H4 (cell line): ENCODE data around the gene TMEM125. TPM values are rescaled to one million over a fixed set of nuclear protein-coding genes. Genes with fewer than 3 reads are reported as not detected.

Experiments
- DNase-seq: peaks from one replicate; pipeline ENCODE4 v3.0.0-alpha.2; 2015; ENCODE audit warnings: low spot score
- total RNA-seq: library from RNA; depleted of rRNA; stranded (reverse); fragments of >200 nt; shearing (Covaris generic); gene quantifications from 2 replicates; pipeline ENCODE4 v1.2.3, GENCODE V29; 2014

The TMEM125 gene
- total RNA-seq, 1 experiment from 2014 or later, result not detected

DNA sequence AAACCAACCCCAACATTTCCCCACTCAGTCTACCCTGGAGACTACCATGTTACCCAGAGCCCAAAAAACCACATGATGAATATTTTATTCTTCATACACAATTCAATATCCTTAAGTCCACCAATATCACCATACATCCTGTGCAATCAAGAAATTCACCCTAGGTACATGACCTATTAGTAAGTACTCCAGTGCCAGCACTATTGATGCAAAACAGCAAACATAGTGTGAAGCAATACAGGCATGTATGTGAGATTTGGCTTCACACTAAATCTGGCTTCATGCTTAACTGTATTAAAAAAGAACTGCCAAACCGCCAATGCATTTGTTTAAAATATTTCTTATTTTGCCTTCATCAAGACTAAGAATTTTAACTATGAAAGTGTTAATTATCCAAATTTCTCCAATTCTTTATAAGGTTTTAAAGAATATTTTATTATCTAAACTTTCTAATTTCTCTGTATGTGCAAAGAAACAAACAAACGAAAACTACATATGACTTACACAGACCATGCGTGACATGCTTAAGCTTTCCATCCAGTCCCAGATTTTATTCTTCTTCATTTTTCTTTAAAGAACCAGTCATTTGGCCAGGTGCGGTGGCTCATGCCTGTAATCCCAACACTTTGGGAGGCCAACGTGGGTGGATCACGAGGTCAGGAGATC lies 22.4 kb upstream of the TMEM125 start:
- no peak for DNase-seq

- no peak for DNase-seq
Observed at GRCh38 chr1:43250351-43250761, 19.4 kb upstream of the TMEM125 start.

- DNase-seq, result no peak
Observed at GRCh38 chr1:43251024-43251423, 18.8 kb upstream of the TMEM125 start.

- DNase-seq, result no peak
Observed at GRCh38 chr1:43252225-43252624, 17.6 kb upstream of the TMEM125 start.

GRCh38 chr1:43253173-43253572 lies 16.6 kb upstream of the TMEM125 start:
- no peak for DNase-seq

DNA sequence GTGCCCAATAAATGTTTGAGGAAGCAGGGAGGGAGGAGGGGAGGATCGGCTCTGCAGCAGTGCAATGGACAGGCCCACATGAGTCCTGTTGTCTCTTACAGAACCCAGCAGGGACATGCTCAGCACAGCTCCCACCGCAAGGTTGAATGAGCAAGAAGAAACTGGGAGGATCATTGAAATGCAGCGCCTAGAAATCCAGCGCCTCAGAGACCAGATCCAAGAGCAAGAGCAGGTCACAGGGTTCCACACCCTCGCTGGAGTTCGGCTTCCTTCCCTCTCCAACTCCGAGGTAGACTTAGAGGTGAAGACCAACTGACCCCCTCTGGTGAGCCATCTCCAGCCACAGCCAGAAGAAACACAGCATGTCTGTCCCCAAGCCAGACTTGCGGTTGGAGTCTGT lies 15.9 kb upstream of the TMEM125 start:
- DNase-seq, result no peak

DNA sequence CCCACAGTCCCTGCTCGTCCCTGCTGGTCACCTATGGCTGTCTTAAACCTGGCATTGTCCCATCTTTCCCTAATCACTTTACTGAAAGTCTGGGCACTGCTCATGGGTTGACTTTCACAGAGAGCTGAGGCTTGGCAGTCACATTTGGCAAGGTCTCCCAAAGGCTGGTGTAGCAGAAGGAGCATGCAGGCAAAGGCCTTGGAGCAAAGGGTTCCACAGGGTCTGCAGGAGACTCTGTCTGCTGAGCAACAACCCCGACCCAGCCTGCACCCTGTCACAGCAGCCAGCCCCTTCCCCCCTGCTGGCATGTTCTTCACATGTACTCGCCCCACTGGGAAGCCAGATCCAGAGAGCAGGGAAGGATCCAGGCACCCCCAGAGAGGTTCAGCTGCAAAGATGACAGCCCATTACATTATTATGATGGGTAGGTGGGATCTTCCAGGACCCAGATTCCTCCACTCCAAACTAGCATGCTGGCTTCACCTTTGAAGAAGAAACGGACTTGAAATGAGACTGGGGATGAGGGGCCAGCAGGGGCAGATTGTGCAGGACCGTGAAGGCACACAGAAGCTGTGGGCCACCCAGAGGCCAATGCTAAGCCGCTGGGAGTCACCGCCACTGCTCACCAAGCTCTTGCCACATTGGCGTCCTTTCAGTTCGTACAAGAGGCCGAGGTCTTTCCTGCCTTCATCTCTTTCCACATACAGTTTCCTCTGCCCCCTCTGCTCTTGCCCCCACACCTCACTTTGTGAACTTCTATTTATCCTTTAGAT lies 14.2 kb upstream of the TMEM125 start:
- DNase-seq, result no peak

GRCh38 chr1:43256675-43257570 lies 12.9 kb upstream of the TMEM125 start:
- DNase-seq, result no peak

DNA sequence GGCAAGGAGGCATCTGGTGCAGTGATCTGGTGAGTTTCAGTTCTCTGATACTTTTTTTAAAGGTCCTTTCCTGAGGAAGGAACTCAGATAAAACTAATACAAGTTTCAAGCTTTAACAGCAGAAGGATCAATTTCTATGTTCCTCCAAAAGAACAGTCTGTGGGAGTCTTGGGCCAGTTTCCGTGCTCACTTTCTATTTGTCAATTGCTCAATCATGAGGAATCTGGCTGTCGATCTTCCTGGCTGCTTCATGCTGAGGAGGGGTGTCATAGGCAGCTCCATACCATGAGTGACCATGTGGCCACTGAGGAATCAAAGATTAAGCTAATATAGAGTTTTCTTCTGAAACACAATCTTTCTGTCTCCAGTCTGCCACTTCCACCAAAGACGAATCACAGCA lies 11.4 kb upstream of the TMEM125 start:
- DNase-seq, result no peak

DNA sequence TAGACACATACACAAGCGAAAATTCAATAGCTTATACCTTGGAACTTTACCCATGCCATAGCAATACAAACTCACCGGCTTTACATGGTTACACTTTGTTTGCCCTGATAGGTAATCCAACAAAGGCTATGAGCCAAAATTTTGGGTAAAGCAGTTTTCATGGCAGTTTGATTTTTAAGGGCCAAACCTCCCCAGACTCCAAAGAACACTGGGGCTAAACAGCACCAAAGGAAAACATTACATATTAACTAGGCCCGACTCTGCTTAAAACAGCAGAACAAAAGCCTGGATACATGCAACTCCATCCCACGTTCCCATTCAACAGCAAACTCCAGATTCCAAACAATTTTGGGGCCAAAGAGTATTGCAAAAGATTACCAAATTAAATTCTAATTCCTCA lies 4.4 kb upstream of the TMEM125 start:
- no peak for DNase-seq

DNA sequence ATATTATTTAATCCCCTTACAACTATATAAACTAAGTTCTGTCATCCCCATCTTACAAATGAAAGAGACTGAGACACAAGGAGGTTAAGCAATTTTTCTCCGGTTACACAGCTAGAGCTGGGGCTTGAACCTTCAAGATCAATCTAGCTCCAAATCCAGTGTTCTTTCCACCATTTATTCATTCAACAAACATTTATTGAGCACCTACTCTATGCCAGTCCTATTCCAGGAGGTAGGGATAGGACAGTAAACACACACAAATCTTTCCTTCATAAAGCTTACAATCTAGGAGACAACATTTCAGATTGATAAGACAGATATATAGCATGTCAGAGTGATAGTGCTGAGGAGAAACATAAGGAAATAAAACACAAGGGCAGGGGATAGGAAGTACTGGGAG lies 2.9 kb upstream of the TMEM125 start:
- no peak for DNase-seq

GRCh38 chr1:43267291-43267805 lies 2.4 kb upstream of the TMEM125 start:
- DNase-seq, result no peak

DNA sequence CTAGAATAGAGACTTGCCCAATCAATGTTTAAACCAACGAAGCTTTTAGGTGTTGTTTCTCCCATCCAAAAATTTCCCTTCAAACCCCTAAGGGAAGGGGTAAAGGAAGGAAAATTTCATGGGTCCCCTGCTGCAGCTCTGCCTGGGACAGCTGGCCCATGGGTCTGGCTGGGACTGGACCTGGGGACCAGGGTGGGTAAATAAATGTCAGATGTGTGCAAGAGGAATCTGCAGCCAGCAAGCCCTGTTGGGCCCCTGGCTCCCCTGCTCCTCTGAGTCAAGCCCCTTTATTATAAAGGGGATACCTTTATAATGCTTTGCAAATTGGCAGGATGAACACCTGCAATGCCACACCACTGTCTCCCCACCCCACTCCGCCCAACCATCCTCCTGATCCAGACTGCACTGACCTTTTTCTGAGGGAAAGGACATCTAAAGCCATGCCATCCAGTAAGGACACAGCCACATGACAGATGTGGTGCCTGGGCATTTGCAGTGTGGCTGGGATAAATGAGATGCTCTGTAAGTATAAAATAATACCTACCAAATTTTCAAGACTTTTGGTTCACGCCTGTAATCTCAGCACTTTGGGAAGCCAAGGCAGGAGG lies 1.9 kb upstream of the TMEM125 start:
- DNase-seq, result no peak

DNA sequence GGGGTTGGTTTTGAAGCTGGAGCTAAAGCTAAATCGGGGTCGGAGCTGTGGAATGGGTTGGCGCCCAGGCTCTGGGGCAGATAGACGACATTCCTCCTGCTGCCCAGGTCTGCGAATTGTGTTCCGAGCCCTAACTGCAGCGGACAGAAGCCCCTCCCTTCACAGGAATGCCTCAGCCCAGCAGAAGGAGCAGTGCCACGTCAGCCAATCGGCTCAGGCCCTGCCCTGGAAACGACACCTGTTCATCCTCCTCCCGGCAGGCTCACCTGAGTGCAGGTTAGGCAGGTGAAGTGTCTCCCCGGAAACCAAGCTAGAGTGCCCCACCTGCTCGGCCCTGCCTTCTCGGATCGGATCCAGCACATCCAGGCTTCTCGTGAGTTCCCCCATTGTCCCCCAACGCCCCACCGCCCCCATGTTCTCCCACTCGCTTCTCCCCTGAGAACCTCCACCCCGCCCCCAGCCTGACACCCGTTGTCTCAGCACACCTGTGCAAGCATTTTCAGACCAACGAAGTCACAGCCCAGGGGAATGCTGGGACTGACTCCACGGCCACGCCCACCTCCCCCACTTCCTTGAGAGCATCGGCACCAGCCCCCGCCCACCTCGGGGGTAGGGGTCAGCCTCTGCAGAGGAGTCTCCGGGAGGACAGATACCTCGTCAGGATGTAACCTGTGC lies 775 bp downstream of the TMEM125 start:
- DNase-seq, result no peak

DNA sequence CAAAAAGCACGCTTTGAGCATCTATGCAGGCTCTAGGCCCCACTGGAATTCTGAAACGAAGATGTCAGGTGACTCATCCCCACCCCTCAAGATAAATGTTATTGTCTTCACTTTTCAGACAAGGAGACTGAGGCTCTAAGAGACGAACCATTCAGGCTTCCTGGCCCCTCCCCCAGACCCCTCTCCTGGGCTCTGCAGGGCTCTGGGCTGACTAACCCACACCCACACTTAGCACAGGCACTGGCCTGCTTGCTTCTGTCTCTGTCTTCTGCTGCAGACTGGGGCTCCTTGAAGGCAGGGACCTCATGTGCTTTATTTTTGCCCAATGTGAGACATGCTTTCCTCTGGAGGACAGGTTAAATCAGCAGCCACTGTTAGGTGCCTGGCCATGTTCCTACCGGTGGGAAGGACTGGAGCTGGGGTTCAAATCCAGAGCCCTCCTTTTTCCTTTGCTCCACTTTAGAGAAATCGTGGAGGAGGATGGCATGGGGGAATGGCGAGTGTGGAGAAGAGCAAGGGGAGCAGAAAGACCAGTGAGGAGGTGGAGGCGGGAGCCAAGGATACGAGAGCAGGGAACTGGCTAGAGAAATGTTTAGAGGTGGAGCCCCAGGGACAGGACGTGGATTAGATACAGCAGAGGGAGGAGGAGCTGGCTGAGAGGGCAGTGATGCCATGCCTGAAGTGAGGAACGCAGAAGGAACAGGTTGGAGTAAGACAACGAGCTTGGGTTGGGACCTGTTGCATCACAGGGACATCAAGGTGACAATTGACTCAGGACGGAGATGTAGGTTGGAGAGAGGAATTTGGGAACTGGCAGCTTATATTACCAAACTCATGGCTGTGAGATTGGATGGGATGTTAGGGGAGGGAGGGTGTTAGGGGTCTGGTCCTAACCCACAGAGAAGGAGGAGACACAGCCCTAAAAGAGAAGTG lies 1.7 kb downstream of the TMEM125 start:
- no peak for DNase-seq

DNA sequence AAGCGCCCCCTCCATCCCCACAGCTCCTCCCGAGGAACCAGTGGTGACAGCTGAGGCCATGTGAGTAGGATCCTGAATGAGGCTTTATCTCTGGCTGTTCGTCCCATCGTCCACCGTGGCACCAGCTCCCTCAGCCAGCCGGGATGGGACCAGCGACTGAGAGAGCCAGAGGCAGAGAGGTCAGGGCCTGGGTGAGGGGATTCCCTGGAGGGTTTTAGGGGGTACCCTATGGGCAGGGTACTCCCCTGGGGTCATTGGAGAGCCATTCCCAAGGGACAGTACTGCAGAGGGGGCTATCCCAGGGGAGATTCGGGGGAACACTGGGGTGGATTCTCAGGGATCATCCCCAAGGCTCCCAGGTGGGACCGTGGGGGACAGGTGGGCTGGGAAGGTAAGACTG lies 2.4 kb downstream of the TMEM125 start:
- DNase-seq, result no peak

DNA sequence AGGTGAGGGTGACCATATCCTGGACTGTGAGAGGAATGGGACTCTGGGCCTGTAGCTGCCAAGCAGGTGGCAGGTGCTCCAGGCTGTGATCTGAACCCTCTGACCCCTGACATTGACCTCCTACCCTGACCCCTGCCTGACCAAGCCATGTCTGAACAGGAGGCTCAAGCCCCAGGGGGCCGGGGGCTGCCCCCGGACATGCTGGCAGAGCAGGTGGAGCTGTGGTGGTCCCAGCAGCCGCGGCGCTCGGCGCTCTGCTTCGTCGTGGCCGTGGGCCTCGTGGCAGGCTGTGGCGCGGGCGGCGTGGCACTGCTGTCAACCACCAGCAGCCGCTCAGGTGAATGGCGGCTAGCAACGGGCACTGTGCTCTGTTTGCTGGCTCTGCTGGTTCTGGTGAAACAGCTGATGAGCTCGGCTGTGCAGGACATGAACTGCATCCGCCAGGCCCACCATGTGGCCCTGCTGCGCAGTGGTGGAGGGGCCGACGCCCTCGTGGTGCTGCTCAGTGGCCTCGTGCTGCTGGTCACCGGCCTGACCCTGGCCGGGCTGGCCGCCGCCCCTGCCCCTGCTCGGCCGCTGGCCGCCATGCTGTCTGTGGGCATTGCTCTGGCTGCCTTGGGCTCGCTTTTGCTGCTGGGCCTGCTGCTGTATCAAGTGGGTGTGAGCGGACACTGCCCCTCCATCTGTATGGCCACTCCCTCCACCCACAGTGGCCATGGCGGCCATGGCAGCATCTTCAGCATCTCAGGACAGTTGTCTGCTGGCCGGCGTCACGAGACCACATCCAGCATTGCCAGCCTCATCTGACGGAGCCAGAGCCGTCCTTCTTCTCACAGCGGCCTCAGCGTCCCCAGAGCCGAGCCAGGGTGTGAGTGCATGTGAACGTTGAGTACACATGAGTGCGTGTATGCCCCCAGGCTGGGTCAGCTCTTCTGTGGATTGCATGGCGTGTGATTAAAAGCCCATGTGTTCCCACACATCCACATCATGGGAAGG lies 3.1 kb downstream of the TMEM125 start:
- no peak for DNase-seq

- DNase-seq, result no peak
Observed at GRCh38 chr1:43273708-43274107, 3.9 kb downstream of the TMEM125 start.
